Liver (tissue), 9 donors: ENCODE results near the gene EARS2. TPM values are rescaled to one million over a fixed set of nuclear protein-coding genes. Genes with fewer than 3 reads are reported as not detected.

Experiments
- DNase-seq: peaks from one replicate; pipeline ENCODE4 v3.0.0-alpha.2; 2017; ENCODE audit warnings: low spot score
- H3K27ac ChIP-seq, 2 donors: one replicate each; pipeline ENCODE4 v1.7.0; 2013; ENCODE audit warnings: inconsistent platforms in 2 of 2, low read length in 2 of 2, control low read depth in 1 of 2, low read depth in 1 of 2, mild to moderate bottlenecking in 1 of 2
- H3K27me3 ChIP-seq, 4 donors: one replicate each; pipeline versions ENCODE4 v1.6.1 to v1.7.0; 2013; ENCODE audit warnings: low read length in 3 of 4, inconsistent platforms in 1 of 4, mild to moderate bottlenecking in 1 of 4, moderate library complexity in 1 of 4; ENCODE audit not compliant: control insufficient read depth in 4 of 4, insufficient read depth in 4 of 4
- H3K36me3 ChIP-seq, 4 donors: one replicate each; pipeline versions ENCODE4 v1.6.1 to v1.7.0; 2013; ENCODE audit warnings: low read length in 3 of 4, mild to moderate bottlenecking in 3 of 4, low read depth in 1 of 4, moderate library complexity in 1 of 4; ENCODE audit not compliant: control insufficient read depth in 4 of 4, insufficient read depth in 3 of 4
- H3K4me1 ChIP-seq, 4 donors: one replicate each; pipeline versions ENCODE4 v1.6.1 to v1.7.0; 2013; ENCODE audit warnings: low read length in 3 of 4, mild to moderate bottlenecking in 3 of 4, moderate library complexity in 1 of 4; ENCODE audit not compliant: control insufficient read depth in 4 of 4, insufficient read depth in 4 of 4
- H3K4me3 ChIP-seq, 3 donors: one replicate each; pipeline versions ENCODE4 v1.6.1 to v1.7.0; 2013; ENCODE audit warnings: low read length in 3 of 3, control low read depth in 1 of 3, low read depth in 1 of 3, mild to moderate bottlenecking in 1 of 3
- H3K9ac ChIP-seq, 2 donors: one replicate each; pipeline ENCODE4 v1.7.0; 2013; ENCODE audit warnings: low read length in 2 of 2, mild to moderate bottlenecking in 2 of 2, moderate library complexity in 2 of 2, control low read depth in 1 of 2, low read depth in 1 of 2
- H3K9me3 ChIP-seq, 4 donors: one replicate each; pipeline versions ENCODE4 v1.6.1 to v1.7.0; 2013; ENCODE audit warnings: low read length in 3 of 4; ENCODE audit not compliant: control insufficient read depth in 4 of 4
- EGR1 ChIP-seq, 2 donors: IDR thresholded peaks; 2 replicates each; pipeline ENCODE4 v1.6.1; 2016 to 2018; ENCODE audit warnings: antibody characterized with exemption in 2 of 2, low read depth in 2 of 2
- FOXA1 ChIP-seq: IDR thresholded peaks from 2 replicates; pipeline ENCODE4 v1.6.1; 2016; ENCODE audit warnings: antibody characterized with exemption
- GABPA ChIP-seq, 2 donors: IDR thresholded peaks in 1 of 2; conservative IDR thresholded peaks in 1 of 2; 2 replicates each; pipeline ENCODE4 v1.6.1; 2016; ENCODE audit warnings: antibody characterized with exemption in 2 of 2, mild to moderate bottlenecking in 1 of 2, moderate library complexity in 1 of 2
- HNF4A ChIP-seq, 2 donors: conservative IDR thresholded peaks; 2 replicates each; pipeline ENCODE4 v1.6.1; 2016; ENCODE audit warnings: antibody characterized with exemption in 2 of 2, mild to moderate bottlenecking in 2 of 2
- JUND ChIP-seq, 2 donors: IDR thresholded peaks; 2 replicates each; pipeline ENCODE4 v1.6.1; 2016; ENCODE audit warnings: antibody characterized with exemption in 2 of 2
- RAD21 ChIP-seq, 2 donors: IDR thresholded peaks; 2 replicates each; pipeline ENCODE4 v1.6.1; 2016; ENCODE audit warnings: antibody characterized with exemption in 2 of 2, mild to moderate bottlenecking in 2 of 2
- REST ChIP-seq: IDR thresholded peaks from 2 replicates; pipeline ENCODE4 v1.6.1; 2016; ENCODE audit warnings: antibody characterized with exemption, mild to moderate bottlenecking
- RXRA ChIP-seq, 2 donors: IDR thresholded peaks; 2 replicates each; pipeline ENCODE4 v1.6.1; 2017 to 2018; ENCODE audit warnings: antibody characterized with exemption in 2 of 2, mild to moderate bottlenecking in 1 of 2
- SP1 ChIP-seq: IDR thresholded peaks from 2 replicates; pipeline ENCODE4 v1.6.1; 2018; ENCODE audit warnings: antibody characterized with exemption, mild to moderate bottlenecking
- TAF1 ChIP-seq: conservative IDR thresholded peaks from 2 replicates; pipeline ENCODE4 v1.6.1; 2016; ENCODE audit warnings: antibody characterized with exemption, mild to moderate bottlenecking
- YY1 ChIP-seq: IDR thresholded peaks from 2 replicates; pipeline ENCODE4 v1.6.1; 2016; ENCODE audit warnings: antibody characterized with exemption, mild to moderate bottlenecking
- ZBTB33 ChIP-seq: IDR thresholded peaks from 2 replicates; pipeline ENCODE4 v1.6.1; 2016; ENCODE audit warnings: antibody characterized with exemption
- WGBS: extraction: QIAGEN DNeasy Blood & Tissue Kit; methylation state at CpG from one replicate; pipeline ENCODE4 v1.1.7; 2013; 5-methylcytosine and 5-hydroxymethylcytosine counted together
- polyA plus RNA-seq, 2 donors: library from polyadenylated mRNA; stranded (reverse) in 1 of 2; unstranded in 1 of 2; fragments of 200-250 nt in 1 of 2; fragments of >200 nt in 1 of 2; fragmentation: Nextera tagmentation in 1 of 2; extraction: Ambion mirVana in 1 of 2; gene quantifications; one replicate each; pipeline versions ENCODE4 v1.2.1 to v1.2.3, GENCODE V29; 2013 to 2015
- total RNA-seq, 2 donors: library from RNA; depleted of rRNA; stranded (reverse); fragments of >200 nt; gene quantifications; one replicate each; pipeline ENCODE4 v1.2.3, GENCODE V29; 2014
- TF ChIP-seq, protein P1 (sequence below): IDR thresholded peaks from 2 replicates; pipeline ENCODE4 v1.6.1; 2016; ENCODE audit warnings: antibody characterized with exemption
- TF ChIP-seq, protein P2 (sequence below): IDR thresholded peaks from 2 replicates; pipeline ENCODE4 v1.6.1; 2016; ENCODE audit warnings: antibody characterized with exemption
- donor health status: healthy.
- donor health status: healthy.
- donor health status: healthy.
- donor health status: healthy.
- donor health status: healthy.

The EARS2 gene
- total and polyA plus RNA-seq, 4 donors: 11.6 to 31.0 (median 19.6) TPM

DNA sequence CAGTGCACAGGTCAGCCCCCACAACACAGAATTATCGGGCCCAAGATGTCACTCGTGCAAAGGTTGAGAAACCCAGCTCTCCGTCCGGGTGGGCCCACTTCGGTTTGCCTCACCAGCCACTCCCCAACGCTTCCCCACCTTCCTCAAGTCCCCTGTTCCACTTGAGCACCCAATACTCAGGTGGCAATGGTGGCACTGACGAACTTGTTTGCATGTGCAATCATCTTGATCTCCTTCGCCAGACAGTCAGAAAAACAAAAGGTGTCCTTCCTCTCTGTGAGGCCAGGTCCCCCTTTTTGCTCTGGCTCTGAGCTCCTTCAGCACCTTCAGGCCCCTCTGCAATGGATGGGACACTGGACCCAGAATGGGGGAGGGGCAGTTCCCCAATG lies 50.5 kb downstream of the EARS2 start:
- WGBS: 99% methylated on average over 8 of the region's 8 CpGs
- DNase-seq: no peak
- no peak overlapping the region for H3K4me3 ChIP-seq
- no peak overlapping the region for H3K27ac ChIP-seq
- H3K4me1 ChIP-seq: peaks cover 14 to 30% (median 20%) of the 10 kb centered on the region in 4 donors
- H3K9me3 ChIP-seq: no peaks in the 10 kb centered on the region
- no peak overlapping the region for H3K9ac ChIP-seq
- H3K27me3 ChIP-seq: no peaks in the 10 kb centered on the region
- TF ChIP-seq ZBTB33 (no peak), YY1 (no peak), RAD21 (IDR thresholded peaks at IDR 0.05) (no peak), HNF4A (conservative IDR thresholded peaks at IDR 0.05) (no peak), JUND (IDR thresholded peaks at IDR 0.05) (no peak), FOXA1 (no peak), RXRA (IDR thresholded peaks at IDR 0.05) (no peak)
- H3K36me3 ChIP-seq: peaks cover 0 to 2% (median 0%) of the 10 kb centered on the region in 4 donors

- H3K4me1 ChIP-seq: peaks cover 16 to 36% (median 24%) of the 10 kb centered on the region in 4 donors
Observed at GRCh38 chr16:23505671-23506605, 51.2 kb downstream of the EARS2 start.

More at GRCh38 chr16:23505671-23506605, 51.2 kb downstream of the EARS2 start:
- 90% methylated on average over 7 of the region's 7 CpGs for WGBS
- no peaks in the 10 kb centered on the region for H3K27me3 ChIP-seq
- TF ChIP-seq TAF1 (no peak), RAD21 (IDR thresholded peaks at IDR 0.05) (no peak), REST (no peak), ZBTB33 (no peak), RXRA (IDR thresholded peaks at IDR 0.05) (no peak), EGR1 (IDR thresholded peaks at IDR 0.05; ENCODE audit: low read depth in 2 of 2) (no peak), SP1 (no peak), GABPA (IDR thresholded peaks at IDR 0.05 in 1 of 2, conservative IDR thresholded peaks at IDR 0.05 in 1 of 2) (no peak), HNF4A (conservative IDR thresholded peaks at IDR 0.05) (no peak)
- TF ChIP-seq, protein P1, sequence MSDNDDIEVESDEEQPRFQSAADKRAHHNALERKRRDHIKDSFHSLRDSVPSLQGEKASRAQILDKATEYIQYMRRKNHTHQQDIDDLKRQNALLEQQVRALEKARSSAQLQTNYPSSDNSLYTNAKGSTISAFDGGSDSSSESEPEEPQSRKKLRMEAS: no peak
- TF ChIP-seq, protein P2, sequence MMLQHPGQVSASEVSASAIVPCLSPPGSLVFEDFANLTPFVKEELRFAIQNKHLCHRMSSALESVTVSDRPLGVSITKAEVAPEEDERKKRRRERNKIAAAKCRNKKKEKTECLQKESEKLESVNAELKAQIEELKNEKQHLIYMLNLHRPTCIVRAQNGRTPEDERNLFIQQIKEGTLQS: no peak
- no peaks in the 10 kb centered on the region for H3K9me3 ChIP-seq
- DNase-seq: no peak
- no peak overlapping the region for H3K4me3 ChIP-seq
- peaks cover 0 to 2% (median 0%) of the 10 kb centered on the region in 4 donors for H3K36me3 ChIP-seq
- H3K27ac ChIP-seq: no peak overlapping the region
- H3K9ac ChIP-seq: no peak overlapping the region
